OCI-LY1 (cell line): ENCODE measurements around the gene NRIP1.

Experiments used
- H2AFZ ChIP-seq: fragments of 200-600 bp; sonication (generic), shearing (Covaris generic); 2 replicates; pipeline ENCODE4 v1.6.0; 2014; ENCODE audit warnings: antibody characterized with exemption, mild to moderate bottlenecking, low read length
- H3F3A ChIP-seq: fragments of 200-600 bp; sonication (generic), shearing (Covaris generic); 2 replicates; pipeline ENCODE4 v1.6.0; 2014; ENCODE audit warnings: mild to moderate bottlenecking, antibody characterized with exemption, low read length, moderate library complexity; ENCODE audit not compliant: insufficient read depth
- H3K27ac ChIP-seq: fragments of 200-600 bp; sonication (generic); 2 replicates; pipeline ENCODE4 v1.5.1; 2014; ENCODE audit warnings: low read length, mixed run types, mild to moderate bottlenecking, low read depth; ENCODE audit not compliant: poor library complexity, severe bottlenecking
- H3K27me3 ChIP-seq: fragments of 200-600 bp; sonication (generic); 2 replicates; pipeline ENCODE4 v1.6.0; 2014; ENCODE audit warnings: antibody characterized with exemption, mild to moderate bottlenecking, low read length, moderate library complexity; ENCODE audit not compliant: insufficient read depth
- H3K36me3 ChIP-seq: fragments of 200-600 bp; sonication (generic); 2 replicates; pipeline ENCODE4 v1.6.1; 2014; ENCODE audit warnings: mild to moderate bottlenecking, antibody characterized with exemption, low read length, moderate library complexity, mixed read lengths; ENCODE audit not compliant: insufficient read depth
- H3K4me1 ChIP-seq: fragments of 200-600 bp; sonication (generic); 2 replicates; pipeline ENCODE4 v1.5.1; 2014; ENCODE audit warnings: mild to moderate bottlenecking, low read length, moderate library complexity; ENCODE audit not compliant: insufficient read depth, severe bottlenecking
- H3K4me2 ChIP-seq: fragments of 200-600 bp; sonication (generic), shearing (Covaris generic); 2 replicates; pipeline ENCODE4 v1.6.1; 2014; ENCODE audit warnings: low read length
- H3K4me3 ChIP-seq: fragments of 200-600 bp; sonication (generic); 2 replicates; pipeline ENCODE4 v1.5.1; 2014; ENCODE audit warnings: low read length, low read depth, mild to moderate bottlenecking, mixed read lengths; ENCODE audit not compliant: poor library complexity, severe bottlenecking
- H3K79me2 ChIP-seq: fragments of 200-600 bp; shearing (Covaris generic); 2 replicates; pipeline ENCODE4 v1.6.1; 2016; ENCODE audit warnings: mixed run types, low read length, mixed read lengths; ENCODE audit not compliant: insufficient read depth
- H3K9ac ChIP-seq: fragments of 200-600 bp; sonication (generic), shearing (Covaris generic); 2 replicates; pipeline ENCODE4 v1.6.1; 2014; ENCODE audit warnings: mild to moderate bottlenecking, low read length, mixed read lengths
- H3K9me2 ChIP-seq: fragments of 200-600 bp; sonication (generic), shearing (Covaris generic); 2 replicates; pipeline ENCODE4 v1.6.1; 2014; ENCODE audit warnings: low read depth, mild to moderate bottlenecking, low read length, mixed read lengths
- H3K9me3 ChIP-seq: fragments of 200-600 bp; shearing (Covaris generic); 2 replicates; pipeline ENCODE4 v1.6.1; 2014; ENCODE audit warnings: low read length, mixed read lengths
- H4K20me1 ChIP-seq: fragments of 200-600 bp; sonication (generic), shearing (Covaris generic); 2 replicates; pipeline ENCODE4 v1.6.0; 2016; ENCODE audit warnings: mild to moderate bottlenecking, low read length; ENCODE audit not compliant: insufficient read depth
- EZH2 ChIP-seq: fragments of 200-600 bp; sonication (generic), shearing (Covaris generic); IDR thresholded peaks from 2 replicates; pipeline ENCODE4 v1.8.0; 2017; ENCODE audit warnings: borderline replicate concordance, mixed run types, mild to moderate bottlenecking, antibody characterized with exemption, low read length, moderate library complexity, mixed read lengths
- TF ChIP-seq, protein P1 (sequence below): fragments of 200-600 bp; sonication (generic), shearing (Covaris generic); IDR thresholded peaks from 2 replicates; pipeline ENCODE4 v1.5.1; 2017; ENCODE audit warnings: mild to moderate bottlenecking, antibody characterized with exemption, low read length, moderate library complexity, mixed read lengths

NRIP1 gene

DNA sequence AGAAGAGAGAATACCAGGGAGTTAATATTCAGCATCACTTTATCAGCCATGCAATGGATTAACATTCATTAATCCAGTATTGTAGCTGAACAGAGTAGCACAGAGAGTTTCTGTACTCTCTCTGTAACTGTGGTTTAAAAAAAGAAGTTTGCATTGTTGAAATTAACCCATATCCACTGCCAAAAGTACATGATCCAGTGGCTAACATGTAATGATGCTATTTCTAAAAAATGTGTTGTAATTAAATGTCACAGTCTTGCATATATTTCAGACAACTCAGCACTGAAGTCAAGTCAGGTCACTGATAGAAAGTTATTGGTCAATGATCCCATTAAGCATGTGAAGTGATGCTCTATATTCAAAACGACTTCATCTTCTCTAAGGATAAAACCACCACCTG, 141.3 kb downstream of the NRIP1 start:
- Histone ChIP-seq H3K4me2 (no peak overlapping the region), H3K27ac (no peak overlapping the region), H3F3A (no peaks in the 10 kb centered on the region), H3K4me1 (no peaks in the 10 kb centered on the region), H3K9ac (no peak overlapping the region), H3K9me2 (no peaks in the 10 kb centered on the region), H3K79me2 (no peaks in the 10 kb centered on the region), H3K4me3 (no peak overlapping the region), H3K27me3 (no peaks in the 10 kb centered on the region), H2AFZ (no peak overlapping the region), H3K9me3 (no peaks in the 10 kb centered on the region), H4K20me1 (no peaks in the 10 kb centered on the region), H3K36me3 (no peaks in the 10 kb centered on the region)
- no peak for TF ChIP-seq EZH2
- TF ChIP-seq, protein P1, sequence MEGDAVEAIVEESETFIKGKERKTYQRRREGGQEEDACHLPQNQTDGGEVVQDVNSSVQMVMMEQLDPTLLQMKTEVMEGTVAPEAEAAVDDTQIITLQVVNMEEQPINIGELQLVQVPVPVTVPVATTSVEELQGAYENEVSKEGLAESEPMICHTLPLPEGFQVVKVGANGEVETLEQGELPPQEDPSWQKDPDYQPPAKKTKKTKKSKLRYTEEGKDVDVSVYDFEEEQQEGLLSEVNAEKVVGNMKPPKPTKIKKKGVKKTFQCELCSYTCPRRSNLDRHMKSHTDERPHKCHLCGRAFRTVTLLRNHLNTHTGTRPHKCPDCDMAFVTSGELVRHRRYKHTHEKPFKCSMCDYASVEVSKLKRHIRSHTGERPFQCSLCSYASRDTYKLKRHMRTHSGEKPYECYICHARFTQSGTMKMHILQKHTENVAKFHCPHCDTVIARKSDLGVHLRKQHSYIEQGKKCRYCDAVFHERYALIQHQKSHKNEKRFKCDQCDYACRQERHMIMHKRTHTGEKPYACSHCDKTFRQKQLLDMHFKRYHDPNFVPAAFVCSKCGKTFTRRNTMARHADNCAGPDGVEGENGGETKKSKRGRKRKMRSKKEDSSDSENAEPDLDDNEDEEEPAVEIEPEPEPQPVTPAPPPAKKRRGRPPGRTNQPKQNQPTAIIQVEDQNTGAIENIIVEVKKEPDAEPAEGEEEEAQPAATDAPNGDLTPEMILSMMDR = no peak

DNA sequence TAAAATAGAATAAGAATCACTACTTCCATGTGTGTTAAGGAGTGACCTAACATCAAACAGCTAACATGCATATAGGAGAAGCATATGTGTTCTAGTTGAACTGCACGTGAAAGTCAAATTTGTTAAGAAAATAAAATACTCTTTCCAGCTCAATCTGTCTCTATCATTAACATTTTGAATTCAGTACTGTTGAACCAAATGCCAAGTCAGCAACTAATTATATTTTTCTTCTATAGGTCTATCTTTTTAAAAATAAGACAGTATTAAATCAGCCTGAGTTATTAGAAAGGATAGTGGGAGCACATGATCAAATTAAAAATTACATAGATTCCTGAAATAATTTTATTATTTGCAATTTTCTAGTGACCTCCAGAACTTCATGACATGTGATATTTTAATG, 141.8 kb downstream of the NRIP1 start:
- Histone ChIP-seq H3K9me2 (no peaks in the 10 kb centered on the region), H3K4me3 (no peak overlapping the region), H3K27me3 (no peaks in the 10 kb centered on the region), H3K27ac (no peak overlapping the region), H3K79me2 (no peaks in the 10 kb centered on the region), H3F3A (no peaks in the 10 kb centered on the region), H3K9ac (no peak overlapping the region), H3K9me3 (no peaks in the 10 kb centered on the region), H3K4me2 (no peak overlapping the region), H3K36me3 (no peaks in the 10 kb centered on the region), H2AFZ (no peak overlapping the region), H3K4me1 (no peaks in the 10 kb centered on the region), H4K20me1 (no peaks in the 10 kb centered on the region)
- TF ChIP-seq, protein P1 = no peak
- no peak for TF ChIP-seq EZH2

DNA sequence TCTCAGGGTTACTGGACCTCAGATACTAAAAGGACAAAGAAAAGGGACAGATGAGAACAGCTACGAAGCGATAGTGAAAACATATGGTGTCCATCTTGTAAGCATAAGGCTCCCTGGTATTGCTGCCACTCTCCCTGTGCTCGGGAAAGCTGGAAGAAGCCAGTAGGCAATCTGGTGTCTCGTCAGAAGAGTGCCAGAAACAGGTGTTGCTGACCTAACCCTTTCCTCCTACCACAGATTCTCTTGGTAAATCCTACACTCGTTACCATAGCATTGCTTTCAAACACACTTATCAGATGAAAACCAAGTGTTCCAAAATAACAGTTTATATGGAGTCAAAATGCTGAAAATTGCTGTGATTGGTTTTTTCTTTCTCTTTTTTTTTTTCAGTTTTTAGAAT, 146.3 kb downstream of the NRIP1 start:
- H4K20me1 ChIP-seq = no peaks in the 10 kb centered on the region
- no peak overlapping the region for H3K9ac ChIP-seq
- no peak for TF ChIP-seq EZH2
- TF ChIP-seq, protein P1 = no peak
- H3K9me3 ChIP-seq = no peaks in the 10 kb centered on the region
- H3K36me3 ChIP-seq = no peaks in the 10 kb centered on the region
- H3K4me3 ChIP-seq = no peak overlapping the region
- no peaks in the 10 kb centered on the region for H3K4me1 ChIP-seq
- no peaks in the 10 kb centered on the region for H3K9me2 ChIP-seq
- H3K27ac ChIP-seq = no peak overlapping the region
- H2AFZ ChIP-seq = no peak overlapping the region
- no peaks in the 10 kb centered on the region for H3F3A ChIP-seq
- no peak overlapping the region for H3K4me2 ChIP-seq
- no peaks in the 10 kb centered on the region for H3K27me3 ChIP-seq
- no peaks in the 10 kb centered on the region for H3K79me2 ChIP-seq
